VCaP (cell line): ENCODE data around the gene RAB25.

Source experiments
- H3K27ac ChIP-seq: fragments of 450-650 bp; 2 replicates; pipeline ENCODE4 v1.5.1; 2017
- CTCF ChIP-seq: fragments of 450-650 bp; conservative IDR thresholded peaks from 2 replicates; pipeline ENCODE4 v1.5.1; 2017; ENCODE audit warnings: mild to moderate bottlenecking, moderate library complexity

Gene RAB25

GRCh38 chr1:156112276-156113137 lies 51.5 kb downstream of the RAB25 start:
- no peak overlapping the region for H3K27ac ChIP-seq
- TF ChIP-seq CTCF, result no peak

DNA sequence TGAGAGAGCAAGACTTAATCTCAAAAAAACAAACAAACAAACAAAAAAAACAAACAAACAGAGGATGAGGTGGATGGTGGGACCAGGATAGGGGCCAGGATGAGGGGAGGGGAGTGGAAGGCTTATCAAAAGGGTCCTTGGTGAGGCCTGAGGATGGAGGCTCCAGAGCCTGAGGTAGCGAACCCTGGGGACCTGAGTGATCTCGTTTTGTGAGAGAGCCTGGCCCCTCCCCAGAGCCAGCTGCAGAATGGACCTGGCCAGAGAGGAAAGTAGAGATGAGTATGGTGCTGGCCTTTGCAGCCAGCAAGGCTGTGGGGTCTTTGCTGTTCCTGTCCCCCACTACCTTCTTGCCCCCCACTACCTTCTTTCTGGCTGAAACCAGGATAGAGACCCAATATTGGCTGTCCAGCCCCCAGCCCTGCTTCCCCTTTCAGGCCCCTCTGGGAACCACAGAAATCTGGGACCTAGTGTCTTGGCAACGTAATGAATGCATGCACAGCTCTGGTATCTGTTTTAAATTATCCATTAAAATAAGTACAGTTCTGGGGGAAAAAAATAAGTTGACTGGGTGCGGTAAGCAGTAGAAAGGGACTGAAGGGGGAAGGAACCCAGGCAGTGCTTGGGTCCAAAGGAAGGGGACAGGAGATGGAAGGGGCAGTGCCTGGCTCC lies 52.5 kb downstream of the RAB25 start:
- H3K27ac ChIP-seq, result no peak overlapping the region
- TF ChIP-seq CTCF, result no peak

GRCh38 chr1:156114101-156114918 lies 53.4 kb downstream of the RAB25 start, which contains the start of gene LMNA:
LMNA (plus strand) TSS chr1:156114711; CDS start chr1:156114919, 208 bp downstream.
- H3K27ac ChIP-seq, result peak within 1 kb of the TSS; percentile 62; the same call in 1 of the 2 replicates
- no peak for TF ChIP-seq CTCF

GRCh38 chr1:156114919-156115513 lies 54.1 kb downstream of the RAB25 start:
- TF ChIP-seq CTCF, result no peak
- peak overlapping the region; percentile 62; the same call in 1 of the 2 replicates for H3K27ac ChIP-seq

DNA sequence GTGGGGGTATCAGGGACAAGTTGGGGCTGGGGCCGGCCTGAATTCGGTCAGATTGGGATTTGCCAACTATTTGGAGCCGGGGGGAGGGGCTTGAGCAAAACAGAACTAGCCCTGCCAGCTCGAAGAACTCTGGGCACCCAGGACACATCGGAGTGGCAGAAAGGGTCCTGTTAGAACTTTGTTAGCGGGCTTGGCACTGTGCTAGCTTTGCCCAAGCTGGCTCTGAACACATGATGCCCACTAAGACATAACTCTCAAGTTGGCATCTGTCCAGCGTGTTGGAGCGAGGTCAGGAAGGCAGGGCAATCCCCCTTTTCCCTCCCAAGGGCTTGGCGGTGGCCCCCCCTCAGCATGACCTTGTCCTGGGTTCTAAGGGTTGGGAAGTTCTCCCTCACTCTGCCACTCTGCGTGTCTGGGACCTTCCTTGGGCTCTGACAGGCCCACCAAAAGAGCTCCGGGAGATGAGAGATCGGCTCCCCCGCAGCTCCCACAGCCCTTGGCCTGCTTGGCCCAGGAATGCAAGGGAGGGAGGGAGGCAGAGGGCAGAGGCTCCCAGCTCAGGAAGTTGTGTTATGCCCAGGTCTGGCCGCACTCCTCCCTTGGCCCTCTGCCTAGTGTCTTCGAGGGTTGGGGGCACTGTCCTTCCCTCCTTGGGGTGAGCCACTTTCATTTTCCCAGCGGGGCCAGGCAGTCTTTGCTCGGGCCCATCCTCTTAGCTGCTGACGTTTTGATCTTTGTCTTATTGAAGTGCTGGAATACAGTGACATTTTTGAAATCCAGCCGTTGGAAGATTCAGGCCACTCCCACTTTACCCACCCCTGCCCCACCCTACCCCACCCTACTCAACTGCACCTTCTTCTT lies 54.8 kb downstream of the RAB25 start:
- peak overlapping the region; percentile 62; the same call in 1 of the 2 replicates for H3K27ac ChIP-seq
- TF ChIP-seq CTCF, result no peak

DNA sequence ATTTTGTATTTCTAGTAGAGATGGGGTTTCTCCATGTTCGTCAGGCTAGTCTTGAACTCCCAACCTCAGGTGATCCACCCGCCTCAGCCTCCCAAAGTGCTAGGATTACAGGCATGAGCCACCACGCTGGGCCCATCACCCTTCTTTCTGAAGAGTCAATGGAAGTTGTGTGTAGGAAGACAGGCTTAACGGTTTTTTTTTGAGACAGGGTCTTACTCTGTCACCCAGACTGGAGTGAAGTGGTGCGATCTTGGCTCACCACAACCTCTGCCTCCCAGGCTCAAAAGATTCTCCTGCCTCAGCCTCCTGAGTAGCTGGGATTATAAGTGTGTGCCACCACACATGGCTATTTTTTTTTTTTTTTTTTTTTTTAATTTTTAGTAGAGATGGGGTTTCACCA lies 55.8 kb downstream of the RAB25 start:
- peak overlapping the region; percentile 62; the same call in 1 of the 2 replicates for H3K27ac ChIP-seq
